D721Med (cell line): ENCODE measurements around the gene GPR25.
A peak's percentile ranks its signal among the peaks of the same experiment; 100 is the strongest.

Experiments
- DNase-seq: peaks from one replicate; pipeline ENCODE4 v3.0.0; 2011; ENCODE audit warnings: low spot score; ENCODE audit not compliant: insufficient read length
- FAIRE-seq: peaks from 2 replicates; lab custom pipeline; 2011; peaks lifted over from hg19 to GRCh38; lab: Jason Lieb, UNC
- CTCF ChIP-seq: IDR thresholded peaks from 2 replicates; pipeline ENCODE4 v1.5.1; 2012; ENCODE audit warnings: mild to moderate bottlenecking, control low read depth; ENCODE audit not compliant: insufficient read depth; ENCODE audit errors: missing control alignments

Gene GPR25

GRCh38 chr1:200845360-200845759, 27.4 kb upstream of the GPR25 start:
- DNase-seq (no peak), FAIRE-seq (peak; percentile 66)
- TF ChIP-seq CTCF, result no peak

- FAIRE-seq (peak; percentile 68), DNase-seq (no peak)
- TF ChIP-seq CTCF, result no peak
Measured at GRCh38 chr1:200846398-200846797, 26.4 kb upstream of the GPR25 start.

- FAIRE-seq, result no peak
- no peak for TF ChIP-seq CTCF
- DNase-seq, result no peak
Measured at GRCh38 chr1:200849430-200849829, 23.4 kb upstream of the GPR25 start.

GRCh38 chr1:200850554-200850953, 22.2 kb upstream of the GPR25 start:
- FAIRE-seq (peak; percentile 88), DNase-seq (no peak)
- no peak for TF ChIP-seq CTCF

- FAIRE-seq, result no peak
- DNase-seq, result no peak
- no peak for TF ChIP-seq CTCF
Measured at GRCh38 chr1:200856716-200857357, 15.9 kb upstream of the GPR25 start.

- TF ChIP-seq CTCF, result no peak
- no peak for FAIRE-seq
- DNase-seq, result no peak
Measured at GRCh38 chr1:200857804-200858203, 15.0 kb upstream of the GPR25 start.

GRCh38 chr1:200861937-200862647, 10.7 kb upstream of the GPR25 start:
- peak; percentile 92 for FAIRE-seq
- no peak for TF ChIP-seq CTCF

More at GRCh38 chr1:200861937-200862647, 10.7 kb upstream of the GPR25 start:
- no peak for DNase-seq
